OCI-LY1 (cell line): ENCODE data around the gene PIGR.

ENCODE experiments used
- EZH2 ChIP-seq: fragments of 200-600 bp; sonication (generic), shearing (Covaris generic); IDR thresholded peaks from 2 replicates; pipeline ENCODE4 v1.8.0; 2017; ENCODE audit warnings: borderline replicate concordance, mixed run types, mild to moderate bottlenecking, antibody characterized with exemption, low read length, moderate library complexity, mixed read lengths
- TF ChIP-seq, protein P1 (sequence below): fragments of 200-600 bp; sonication (generic), shearing (Covaris generic); IDR thresholded peaks from 2 replicates; pipeline ENCODE4 v1.5.1; 2017; ENCODE audit warnings: mild to moderate bottlenecking, antibody characterized with exemption, low read length, moderate library complexity, mixed read lengths

- TF ChIP-seq, protein P1, sequence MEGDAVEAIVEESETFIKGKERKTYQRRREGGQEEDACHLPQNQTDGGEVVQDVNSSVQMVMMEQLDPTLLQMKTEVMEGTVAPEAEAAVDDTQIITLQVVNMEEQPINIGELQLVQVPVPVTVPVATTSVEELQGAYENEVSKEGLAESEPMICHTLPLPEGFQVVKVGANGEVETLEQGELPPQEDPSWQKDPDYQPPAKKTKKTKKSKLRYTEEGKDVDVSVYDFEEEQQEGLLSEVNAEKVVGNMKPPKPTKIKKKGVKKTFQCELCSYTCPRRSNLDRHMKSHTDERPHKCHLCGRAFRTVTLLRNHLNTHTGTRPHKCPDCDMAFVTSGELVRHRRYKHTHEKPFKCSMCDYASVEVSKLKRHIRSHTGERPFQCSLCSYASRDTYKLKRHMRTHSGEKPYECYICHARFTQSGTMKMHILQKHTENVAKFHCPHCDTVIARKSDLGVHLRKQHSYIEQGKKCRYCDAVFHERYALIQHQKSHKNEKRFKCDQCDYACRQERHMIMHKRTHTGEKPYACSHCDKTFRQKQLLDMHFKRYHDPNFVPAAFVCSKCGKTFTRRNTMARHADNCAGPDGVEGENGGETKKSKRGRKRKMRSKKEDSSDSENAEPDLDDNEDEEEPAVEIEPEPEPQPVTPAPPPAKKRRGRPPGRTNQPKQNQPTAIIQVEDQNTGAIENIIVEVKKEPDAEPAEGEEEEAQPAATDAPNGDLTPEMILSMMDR, result no peak
- TF ChIP-seq EZH2, result no peak
Observed at GRCh38 chr1:206939131-206939530, 7.1 kb downstream of the PIGR start.
